H1 (cell line): ENCODE data around the gene IL7R. TPM values are rescaled to one million over a fixed set of nuclear protein-coding genes. Genes with fewer than 3 reads are reported as not detected.

Experiments
- CTCF ChIA-PET: fragments of 300-600 bp; sonication (Branson Sonifier 250); formaldehyde crosslinking; loops from one replicate; lab custom pipeline; 2021; ENCODE audit not compliant: partially characterized antibody; lab: Charles Lee
- POLR2A ChIA-PET: fragments of 300-600 bp; sonication (Branson Sonifier 250); formaldehyde crosslinking; loops from one replicate; lab custom pipeline; 2021; ENCODE audit warnings: inconsistent platforms; ENCODE audit not compliant: partially characterized antibody; lab: Charles Lee
- DNase-seq, 2 experiments: peaks; one replicate each; pipeline versions ENCODE4 v3.0.0 to v3.0.0-alpha.2; 2010 to 2022; ENCODE audit warnings: low spot score in 2 of 2, low read depth in 1 of 2, mixed read lengths in 1 of 2
- FAIRE-seq: peaks from 2 replicates; lab custom pipeline; 2011; peaks lifted over from hg19 to GRCh38; lab: Jason Lieb, UNC
- H2AFZ ChIP-seq: 2 replicates; pipeline ENCODE4 v1.8.1; 2012; ENCODE audit warnings: low read length, inconsistent platforms
- H2AK5ac ChIP-seq: 2 replicates; pipeline ENCODE4 v1.6.1; 2013; ENCODE audit warnings: low read depth, low read length
- H2BK120ac ChIP-seq: replicated peaks from 2 replicates; pipeline ENCODE3; 2013; ENCODE audit warnings: low read depth, low read length, inconsistent platforms
- H2BK12ac ChIP-seq: 2 replicates; pipeline ENCODE4 v1.6.1; 2013; ENCODE audit warnings: low read depth, low read length
- H2BK15ac ChIP-seq: 2 replicates; pipeline ENCODE4 v1.6.1; 2013; ENCODE audit warnings: low read length
- H2BK20ac ChIP-seq: 2 replicates; pipeline ENCODE4 v1.6.1; 2013; ENCODE audit warnings: low read length
- H2BK5ac ChIP-seq: 2 replicates; pipeline ENCODE4 v1.6.1; 2013; ENCODE audit warnings: low read depth, low read length
- H3K14ac ChIP-seq: 2 replicates; pipeline ENCODE4 v1.6.1; 2013; ENCODE audit warnings: inconsistent platforms; ENCODE audit not compliant: insufficient read length
- H3K18ac ChIP-seq: 2 replicates; pipeline ENCODE4 v1.6.1; 2013; ENCODE audit warnings: low read length; ENCODE audit errors: extremely low read depth
- H3K23ac ChIP-seq: 2 replicates; pipeline ENCODE4 v1.6.1; 2013; ENCODE audit warnings: inconsistent platforms; ENCODE audit not compliant: insufficient read length
- H3K23me2 ChIP-seq: 2 replicates; pipeline ENCODE4 v1.6.1; 2013; ENCODE audit warnings: low read depth, low read length
- H3K27ac ChIP-seq: 2 replicates; pipeline ENCODE4 v1.6.1; 2011; ENCODE audit warnings: low read depth, low read length, inconsistent platforms
- H3K27me3 ChIP-seq, 4 experiments: replicated peaks in 1 of 4; 1 replicate in 1 of 4; 2 replicates in 3 of 4; pipeline versions ENCODE4 v1.6.1 to v1.8.1; 2011 to 2013; ENCODE audit warnings: low read length in 3 of 4, mild to moderate bottlenecking in 3 of 4, inconsistent platforms in 2 of 4, mixed read lengths in 2 of 4, moderate library complexity in 1 of 4; ENCODE audit not compliant: control insufficient read depth in 3 of 4, insufficient read depth in 3 of 4; ENCODE audit errors: extremely low read depth in 1 of 4
- H3K36me3 ChIP-seq, 4 experiments: 2 replicates each; pipeline versions ENCODE4 v1.6.1 to v1.8.1; 2011 to 2013; ENCODE audit warnings: mild to moderate bottlenecking in 4 of 4, low read length in 3 of 4, moderate library complexity in 2 of 4, control low read depth in 1 of 4, inconsistent platforms in 1 of 4; ENCODE audit not compliant: insufficient read depth in 4 of 4, control insufficient read depth in 2 of 4
- H3K4ac ChIP-seq: replicated peaks from 2 replicates; pipeline ENCODE3; 2013; ENCODE audit warnings: low read length, low read depth, mixed read lengths, inconsistent platforms; ENCODE audit not compliant: insufficient read length
- H3K4me1 ChIP-seq, 4 experiments: replicated peaks in 1 of 4; 1 replicate in 1 of 4; 2 replicates in 3 of 4; pipeline versions ENCODE4 v1.6.1 to v1.8.1; 2011 to 2013; ENCODE audit warnings: low read length in 3 of 4, inconsistent platforms in 2 of 4, mixed read lengths in 1 of 4; ENCODE audit not compliant: insufficient read depth in 4 of 4, control insufficient read depth in 3 of 4
- H3K4me2 ChIP-seq, 2 experiments: 2 replicates each; pipeline versions ENCODE4 v1.6.1 to v1.8.1; 2011 to 2013; ENCODE audit warnings: low read depth in 2 of 2, low read length in 2 of 2, control low read depth in 1 of 2, inconsistent platforms in 1 of 2, mild to moderate bottlenecking in 1 of 2; ENCODE audit not compliant: insufficient read depth in 1 of 2
- H3K4me3 ChIP-seq, 4 experiments: fragments of 200-600, 300-600 bp in 1 of 4; sonication (generic), shearing (Covaris generic), sonication (Bioruptor Twin) in 1 of 4; 2 replicates each; pipeline versions ENCODE4 v1.5.1 to v1.8.1; 2011 to 2016; ENCODE audit warnings: low read length in 4 of 4, low read depth in 3 of 4, control low read depth in 2 of 4, inconsistent platforms in 2 of 4, mild to moderate bottlenecking in 2 of 4, mixed read lengths in 1 of 4, moderate library complexity in 1 of 4; ENCODE audit not compliant: insufficient read depth in 2 of 4; ENCODE audit errors: extremely low read depth in 1 of 4
- H3K56ac ChIP-seq: replicated peaks from 2 replicates; pipeline ENCODE3; 2013; ENCODE audit warnings: low read depth, mild to moderate bottlenecking, mixed read lengths, low read length, inconsistent platforms; ENCODE audit not compliant: insufficient read length
- H3K79me1 ChIP-seq: 2 replicates; pipeline ENCODE4 v1.6.1; 2013; ENCODE audit warnings: low read depth, low read length, control low read depth
- H3K79me2 ChIP-seq, 2 experiments: 2 replicates each; pipeline versions ENCODE4 v1.6.1 to v1.8.1; 2012 to 2013; ENCODE audit warnings: low read length in 2 of 2, mild to moderate bottlenecking in 2 of 2, inconsistent platforms in 1 of 2; ENCODE audit not compliant: insufficient read depth in 2 of 2, control insufficient read depth in 1 of 2
- H3K9ac ChIP-seq, 4 experiments: replicated peaks in 1 of 4; 1 replicate in 1 of 4; 2 replicates in 3 of 4; pipeline versions ENCODE4 v1.6.1 to v1.8.1; 2011 to 2013; ENCODE audit warnings: low read depth in 3 of 4, low read length in 3 of 4, control low read depth in 2 of 4, mild to moderate bottlenecking in 2 of 4, moderate library complexity in 2 of 4, inconsistent platforms in 1 of 4; ENCODE audit errors: extremely low read depth in 1 of 4
- H3K9me3 ChIP-seq, 2 experiments: 2 replicates each; pipeline versions ENCODE4 v1.6.1 to v1.8.1; 2012 to 2013; ENCODE audit warnings: mild to moderate bottlenecking in 2 of 2, moderate library complexity in 2 of 2, control low read depth in 1 of 2, inconsistent platforms in 1 of 2, low read depth in 1 of 2, low read length in 1 of 2, mixed read lengths in 1 of 2; ENCODE audit not compliant: insufficient read depth in 2 of 2
- H4K20me1 ChIP-seq, 2 experiments: replicated peaks in 1 of 2; 2 replicates each; pipeline versions ENCODE3 to v1.8.1; 2011 to 2013; ENCODE audit warnings: inconsistent platforms in 2 of 2, low read length in 2 of 2, mild to moderate bottlenecking in 1 of 2; ENCODE audit not compliant: insufficient read depth in 2 of 2, control insufficient read depth in 1 of 2
- H4K5ac ChIP-seq: 2 replicates; pipeline ENCODE4 v1.6.1; 2013; ENCODE audit warnings: low read length, low read depth, mixed read lengths, inconsistent platforms; ENCODE audit not compliant: insufficient read length
- H4K8ac ChIP-seq: 2 replicates; pipeline ENCODE4 v1.8.0; 2013; ENCODE audit warnings: mild to moderate bottlenecking, moderate library complexity, low read length, inconsistent platforms; ENCODE audit not compliant: insufficient read depth; ENCODE audit errors: extremely low read depth
- H4K91ac ChIP-seq: replicated peaks from 2 replicates; pipeline ENCODE3; 2013; ENCODE audit warnings: low read length, mixed read lengths, inconsistent platforms; ENCODE audit not compliant: insufficient read length
- CREB1 ChIP-seq: IDR thresholded peaks from 2 replicates; pipeline ENCODE4 v1.6.1; 2012; ENCODE audit warnings: inconsistent platforms
- GABPA ChIP-seq: IDR thresholded peaks from 2 replicates; pipeline ENCODE4 v1.6.1; 2011; ENCODE audit warnings: mild to moderate bottlenecking, low read length, moderate library complexity, borderline replicate concordance; ENCODE audit not compliant: insufficient read depth
- GTF2F1 ChIP-seq: IDR thresholded peaks from 2 replicates; pipeline ENCODE4 v1.6.1; 2012; ENCODE audit warnings: low read depth, low read length, improper control_type of control experiment, borderline replicate concordance
- HDAC2 ChIP-seq, 2 experiments: fragments of 300-600 bp in 1 of 2; sonication (generic) in 1 of 2; IDR thresholded peaks; 2 replicates each; pipeline ENCODE4 v1.6.1; 2011 to 2012; ENCODE audit warnings: low read depth in 2 of 2, low read length in 2 of 2, mild to moderate bottlenecking in 2 of 2, moderate library complexity in 2 of 2, borderline replicate concordance in 1 of 2, inconsistent platforms in 1 of 2
- HDAC6 ChIP-seq: IDR thresholded peaks from one replicate; pipeline ENCODE4 v1.7.1; 2012; ENCODE audit warnings: low read depth, mild to moderate bottlenecking, inconsistent platforms, low read length, moderate library complexity
- KDM1A ChIP-seq: fragments of 200-600, 300-600 bp; sonication (generic); IDR thresholded peaks from 2 replicates; pipeline ENCODE4 v1.7.1; 2016; ENCODE audit warnings: mild to moderate bottlenecking, low read length, borderline replicate concordance
- KDM5A ChIP-seq: fragments of 200-600 bp; IDR thresholded peaks from 2 replicates; pipeline ENCODE4 v1.7.1; 2012; ENCODE audit warnings: mild to moderate bottlenecking, low read length, inconsistent platforms, mixed read lengths
- POU5F1 ChIP-seq: IDR thresholded peaks from 2 replicates; pipeline ENCODE4 v1.6.1; 2011; ENCODE audit warnings: low read depth, mild to moderate bottlenecking, low read length, moderate library complexity
- RXRA ChIP-seq: IDR thresholded peaks from 2 replicates; pipeline ENCODE4 v1.6.1; 2011; ENCODE audit warnings: low read depth, mild to moderate bottlenecking, low read length, moderate library complexity; ENCODE audit not compliant: insufficient read depth
- SP4 ChIP-seq: IDR thresholded peaks from 2 replicates; pipeline ENCODE4 v1.6.1; 2012; ENCODE audit warnings: low read length, inconsistent platforms
- SRF ChIP-seq: IDR thresholded peaks from 2 replicates; pipeline ENCODE4 v1.6.1; 2011; ENCODE audit warnings: mild to moderate bottlenecking, low read depth, low read length, moderate library complexity
- YY1 ChIP-seq: IDR thresholded peaks from 2 replicates; pipeline ENCODE4 v1.6.1; 2011; ENCODE audit warnings: low read depth, mild to moderate bottlenecking, low read length
- WGBS, 2 experiments: shearing (Covaris generic) in 1 of 2; methylation state at CpG; one replicate each; pipeline versions ENCODE4 v1.1.6 to v1.1.7; 2013 to 2015; ENCODE audit warnings: low lambda C conversion rate in 2 of 2, mixed read lengths in 2 of 2, inconsistent platforms in 1 of 2, low coverage in 1 of 2, missing lambda C conversion rate in 1 of 2; ENCODE audit not compliant: insufficient replicate concordance in 2 of 2, insufficient coverage in 1 of 2, insufficient read length in 1 of 2; ENCODE audit errors: extremely low coverage in 1 of 2, missing lambda C conversion rate in 1 of 2; 5-methylcytosine and 5-hydroxymethylcytosine counted together
- polyA plus RNA-seq, 7 experiments: library from polyadenylated mRNA; depleted of rRNA in 3 of 7; stranded (reverse) in 5 of 7; unstranded in 2 of 7; fragments of >200 nt in 5 of 7; fragments of 200-250 nt in 2 of 7; gene quantifications; 1 replicate in 5 of 7; 2 replicates in 1 of 7; 4 replicates in 1 of 7; pipeline versions ENCODE4 v1.2.1 to v1.2.3, GENCODE V29; 2011 to 2013; ENCODE audit warnings: missing spikeins in 2 of 7, mixed read lengths in 2 of 7
- total RNA-seq: library from RNA; stranded (reverse); fragmentation: NEBNext Ultra II Directional; extraction: Animal tissue kit (Norgen Biotek cat#: 25700); gene quantifications from 2 replicates; pipeline ENCODE4 v1.2.1, GENCODE V29; 2021

The IL7R gene
- total and polyA plus RNA-seq, 2 of the 8 experiments (the other 6 are each of a cell fraction or from before 2014, with no cell fraction given), result not detected

DNA sequence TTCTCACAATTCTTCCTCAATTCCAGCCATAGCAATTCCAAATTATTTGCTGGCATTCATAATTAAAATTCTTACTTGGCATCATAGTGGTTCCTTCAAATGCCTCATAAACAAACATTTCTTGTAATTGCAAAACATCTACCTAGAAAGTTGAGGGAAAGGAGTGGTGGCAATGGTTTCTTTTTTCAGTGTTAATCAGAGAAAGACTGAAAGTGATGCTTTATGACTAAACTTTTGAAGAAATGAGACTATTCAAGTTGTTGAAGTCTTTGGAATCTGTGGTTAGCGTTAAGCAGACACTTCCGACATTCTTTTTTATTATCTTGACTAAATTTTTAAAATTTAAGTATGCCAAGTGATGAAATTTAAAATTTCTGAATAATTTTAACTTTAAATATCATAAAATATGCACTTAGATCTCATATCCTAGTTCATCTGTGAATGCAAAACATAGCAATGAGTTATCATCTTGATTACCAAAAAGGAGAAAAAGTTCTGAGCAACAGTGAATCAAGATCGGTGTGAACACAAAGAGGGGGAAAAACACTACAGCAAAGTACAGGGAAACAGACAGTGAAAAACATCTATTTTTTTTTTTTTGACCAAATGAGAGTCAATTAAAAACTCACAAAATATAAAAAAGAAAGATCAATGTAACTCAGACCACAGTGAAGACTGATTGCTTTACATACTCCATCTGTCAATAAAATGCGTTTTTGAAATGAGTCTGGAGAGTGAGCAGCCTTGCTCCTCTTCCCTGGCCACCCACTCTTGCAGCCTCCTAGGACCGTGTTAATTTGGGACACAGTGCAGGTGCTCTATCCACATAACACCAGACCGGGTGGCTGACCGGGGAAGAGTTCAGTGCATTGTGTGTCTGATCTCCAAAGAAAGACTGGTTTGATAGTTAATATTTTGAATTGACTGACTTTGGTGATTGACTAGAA is 20.6 kb upstream of the IL7R start:
- FAIRE-seq (no peak), DNase-seq (no peak)
- no peak overlapping the region for H3K27ac ChIP-seq
- WGBS, 2 experiments, result 92% methylated on average over 7 of the region's 7 CpGs; no CpG with 5 or more reads in 1 of the 2 experiments
- H2AK5ac ChIP-seq, result no peak overlapping the region
- H3K79me1 ChIP-seq, result no peaks in the 10 kb centered on the region
- ChIA-PET CTCF (no interaction called here), POLR2A (no interaction called here)
- no peak overlapping the region for H3K23ac ChIP-seq
- H3K4me2 ChIP-seq, result no peak overlapping the region
- H4K20me1 ChIP-seq, result no peaks in the 10 kb centered on the region
- no peaks in the 10 kb centered on the region for H3K9me3 ChIP-seq
- no peak overlapping the region for H2BK20ac ChIP-seq
- H3K79me2 ChIP-seq, result no peaks in the 10 kb centered on the region
- H3K56ac ChIP-seq, result no peak overlapping the region
- H2BK15ac ChIP-seq, result no peak overlapping the region
- H3K4ac ChIP-seq, result no peak overlapping the region
- no peak overlapping the region for H3K14ac ChIP-seq
- no peak overlapping the region for H4K91ac ChIP-seq
- no peak overlapping the region for H2BK12ac ChIP-seq
- H3K4me1 ChIP-seq, result no peaks in the 10 kb centered on the region
- H3K27me3 ChIP-seq, result no peaks in the 10 kb centered on the region
- H3K23me2 ChIP-seq, result no peaks in the 10 kb centered on the region
- no peak overlapping the region for H4K5ac ChIP-seq
- no peak overlapping the region for H2BK120ac ChIP-seq
- H3K4me3 ChIP-seq, result no peak overlapping the region
- H3K36me3 ChIP-seq, result no peaks in the 10 kb centered on the region
- no peak overlapping the region for H4K8ac ChIP-seq
- H3K9ac ChIP-seq, result no peak overlapping the region
- no peak overlapping the region for H3K18ac ChIP-seq
- H2AFZ ChIP-seq, result no peak overlapping the region
- no peak overlapping the region for H2BK5ac ChIP-seq
- TF ChIP-seq RXRA, result no peak
- TF ChIP-seq SP4, result no peak
- no peak for TF ChIP-seq CREB1
- no peak for TF ChIP-seq KDM5A
- no peak for TF ChIP-seq HDAC6
- no peak for TF ChIP-seq KDM1A
- TF ChIP-seq GTF2F1, result no peak
- no peak for TF ChIP-seq GABPA
- no peak for TF ChIP-seq POU5F1
- no peak for TF ChIP-seq HDAC2 (IDR thresholded peaks at IDR 0.05; ENCODE audit: borderline replicate concordance in 1 of 2, low read depth in 2 of 2, low read length in 2 of 2)
- TF ChIP-seq SRF, result no peak
- no peak for TF ChIP-seq YY1
